Loucy (cell line): ENCODE data around the gene PPP1R13B.

ENCODE experiments used
- CTCF ChIP-seq: fragments of 200-600 bp; sonication (generic); conservative IDR thresholded peaks from 2 replicates; pipeline ENCODE4 v1.5.1; 2014; ENCODE audit warnings: mild to moderate bottlenecking, antibody characterized with exemption, low read length
- EZH2phosphoT487 ChIP-seq: fragments of 200-600 bp; IDR thresholded peaks from 2 replicates; pipeline ENCODE4 v1.6.1; 2018; ENCODE audit warnings: antibody characterized with exemption, mild to moderate bottlenecking, moderate library complexity, borderline replicate concordance

- TF ChIP-seq CTCF (no peak), EZH2phosphoT487 (no peak)
Observed at GRCh38 chr14:103854822-103855733, 7.7 kb upstream of the PPP1R13B start.
